IMR-90 (cell line): Measurements from ENCODE around the gene RNF112. TPM values are rescaled to one million over a fixed set of nuclear protein-coding genes. Genes with fewer than 3 reads are reported as not detected.

Source experiments
- ATAC-seq: fragments of 200-7000 bp; cut with Tn5 transposase; 2 replicates; pipeline ENCODE4 v1.9.1; 2020; ENCODE audit warnings: low read depth, mild to moderate bottlenecking, moderate library complexity
- BruUV-seq: library from RNA; stranded (reverse); fragments of 400-500 nt; replicated peaks from 2 replicates; lab custom pipeline; 2021; lab: Mats Ljungman, UMichigan
- CTCF ChIA-PET: fragments of 300-600 bp; formaldehyde crosslinking; extraction: SDS; loops from one replicate; lab custom pipeline; 2021; ENCODE audit warnings: antibody characterized with exemption; lab: Yijun Ruan, JAX
- POLR2A ChIA-PET: fragments of 300-600 bp; sonication (Branson Sonifier 250); formaldehyde crosslinking; loops from one replicate; lab custom pipeline; 2022; ENCODE audit warnings: antibody characterized with exemption; ENCODE audit not compliant: unreplicated experiment; lab: Charles Lee
- DNase-seq: peaks from one replicate; pipeline ENCODE4 v3.0.0; 2013
- H2AFZ ChIP-seq: replicated peaks from 2 replicates; pipeline ENCODE3; 2013; ENCODE audit warnings: low read length, mild to moderate bottlenecking; ENCODE audit not compliant: poor library complexity
- H2AK5ac ChIP-seq: 2 replicates; pipeline ENCODE4 v1.6.1; 2013; ENCODE audit warnings: low read depth, low read length, inconsistent platforms
- H2AK9ac ChIP-seq: replicated peaks from 2 replicates; pipeline ENCODE3; 2013; ENCODE audit warnings: mild to moderate bottlenecking, low read depth, low read length, moderate library complexity; ENCODE audit not compliant: poor library complexity
- H2BK120ac ChIP-seq: 2 replicates; pipeline ENCODE4 v1.6.1; 2013; ENCODE audit warnings: low read depth, low read length, inconsistent platforms
- H2BK15ac ChIP-seq: 3 replicates; pipeline ENCODE4 v1.6.1; 2013; ENCODE audit warnings: low read depth, low read length, inconsistent platforms
- H2BK20ac ChIP-seq: 2 replicates; pipeline ENCODE4 v1.6.1; 2013; ENCODE audit warnings: low read depth, mild to moderate bottlenecking, inconsistent platforms, low read length, moderate library complexity
- H2BK5ac ChIP-seq: 2 replicates; pipeline ENCODE4 v1.6.1; 2013; ENCODE audit warnings: mild to moderate bottlenecking, low read depth, low read length, inconsistent platforms; ENCODE audit not compliant: poor library complexity, severe bottlenecking
- H3K14ac ChIP-seq: replicated peaks from 2 replicates; pipeline ENCODE4 v1.6.1; 2013; ENCODE audit warnings: low read depth, low read length, inconsistent platforms
- H3K18ac ChIP-seq: 2 replicates; pipeline ENCODE4 v1.6.1; 2013; ENCODE audit warnings: low read depth, low read length, control low read depth
- H3K23ac ChIP-seq: 2 replicates; pipeline ENCODE4 v1.6.1; 2013; ENCODE audit warnings: low read depth, low read length, inconsistent platforms
- H3K27ac ChIP-seq: 2 replicates; pipeline ENCODE4 v1.5.1; 2013; ENCODE audit warnings: mild to moderate bottlenecking, control low read depth, low read length; ENCODE audit not compliant: insufficient read depth
- H3K27me3 ChIP-seq: 2 replicates; pipeline ENCODE4 v1.6.1; 2013; ENCODE audit warnings: low read length; ENCODE audit not compliant: control insufficient read depth, insufficient read depth
- H3K36me3 ChIP-seq: 2 replicates; pipeline ENCODE4 v1.6.1; 2013; ENCODE audit warnings: low read length, mixed read lengths; ENCODE audit not compliant: control insufficient read depth, insufficient read depth
- H3K4ac ChIP-seq: 2 replicates; pipeline ENCODE4 v1.6.1; 2013; ENCODE audit warnings: low read depth, low read length, inconsistent platforms
- H3K4me1 ChIP-seq: 2 replicates; pipeline ENCODE4 v1.6.1; 2013; ENCODE audit warnings: low read length, mixed read lengths; ENCODE audit not compliant: control insufficient read depth, insufficient read depth
- H3K4me2 ChIP-seq: 2 replicates; pipeline ENCODE4 v1.6.1; 2013; ENCODE audit warnings: low read depth, mild to moderate bottlenecking, control low read depth, low read length, moderate library complexity
- H3K4me3 ChIP-seq: 2 replicates; pipeline ENCODE4 v1.5.1; 2013; ENCODE audit warnings: low read depth, mild to moderate bottlenecking, control low read depth, low read length, moderate library complexity; ENCODE audit not compliant: insufficient read depth
- H3K56ac ChIP-seq: 2 replicates; pipeline ENCODE4 v1.6.1; 2013; ENCODE audit warnings: low read length, inconsistent platforms; ENCODE audit not compliant: insufficient read depth; ENCODE audit errors: extremely low read depth
- H3K79me1 ChIP-seq, 2 experiments: 2 replicates each; pipeline ENCODE4 v1.6.1; 2013; ENCODE audit warnings: low read length in 2 of 2, inconsistent platforms in 1 of 2, low read depth in 1 of 2
- H3K9ac ChIP-seq: 2 replicates; pipeline ENCODE4 v1.6.1; 2013; ENCODE audit warnings: low read depth, low read length, control low read depth
- H3K9me1 ChIP-seq: 2 replicates; pipeline ENCODE4 v1.6.1; 2013; ENCODE audit warnings: low read length, inconsistent platforms; ENCODE audit not compliant: insufficient read depth
- H3K9me3 ChIP-seq: 2 replicates; pipeline ENCODE4 v1.6.1; 2013; ENCODE audit warnings: low read length; ENCODE audit not compliant: control insufficient read depth, insufficient read depth
- H4K20me1 ChIP-seq: 2 replicates; pipeline ENCODE4 v1.6.1; 2013; ENCODE audit warnings: low read length, inconsistent platforms; ENCODE audit not compliant: insufficient read depth
- H4K5ac ChIP-seq: 2 replicates; pipeline ENCODE4 v1.6.1; 2013; ENCODE audit warnings: mild to moderate bottlenecking, low read depth, low read length, control low read depth
- H4K8ac ChIP-seq, 2 experiments: 2 replicates each; pipeline ENCODE4 v1.6.1; 2013; ENCODE audit warnings: low read depth in 2 of 2, low read length in 2 of 2, control low read depth in 1 of 2, inconsistent platforms in 1 of 2
- H4K91ac ChIP-seq: 2 replicates; pipeline ENCODE4 v1.6.1; 2013; ENCODE audit warnings: low read depth, low read length, inconsistent platforms; ENCODE audit not compliant: insufficient read depth
- CEBPB ChIP-seq: IDR thresholded peaks from 2 replicates; pipeline ENCODE4 v1.6.1; 2012; ENCODE audit warnings: low read depth, low read length, improper control_type of control experiment
- CHD1 ChIP-seq: IDR thresholded peaks from 2 replicates; pipeline ENCODE4 v1.6.1; 2012; ENCODE audit warnings: low read depth, low read length, improper control_type of control experiment
- FOS ChIP-seq: fragments of 150-350 bp; IDR thresholded peaks from 2 replicates; pipeline ENCODE4 v1.6.1; 2016; ENCODE audit warnings: low read depth, low read length
- MXI1 ChIP-seq: IDR thresholded peaks from 2 replicates; pipeline ENCODE4 v1.6.1; 2012; ENCODE audit warnings: low read depth, mild to moderate bottlenecking, low read length, moderate library complexity, borderline replicate concordance
- NFE2L2 ChIP-seq: fragments of 150-350 bp; IDR thresholded peaks from 2 replicates; pipeline ENCODE4 v1.6.1; 2016; ENCODE audit warnings: low read depth, mild to moderate bottlenecking, low read length
- POLR2A ChIP-seq: IDR thresholded peaks from 2 replicates; pipeline ENCODE4 v1.6.1; 2012; ENCODE audit warnings: mild to moderate bottlenecking, low read depth, low read length
- RFX5 ChIP-seq: IDR thresholded peaks from 2 replicates; pipeline ENCODE4 v1.8.0; 2012; ENCODE audit warnings: low read depth, mild to moderate bottlenecking, low read length, moderate library complexity
- WGBS, 2 experiments: methylation state at CpG; one replicate each; pipeline versions ENCODE4 v1.1.5 to v1.1.7; 2013; ENCODE audit warnings: missing lambda C conversion rate in 2 of 2; ENCODE audit not compliant: insufficient read length in 1 of 2; ENCODE audit errors: extremely low coverage in 2 of 2; 5-methylcytosine and 5-hydroxymethylcytosine counted together
- dilution Hi-C: fragments of 300-500 bp; cut with HindIII; formaldehyde crosslinking; loops from one replicate; pipeline ENCODE4 v1.14.3; 2018; ENCODE audit warnings: low sequenced_read_pairs; ENCODE audit not compliant: unreplicated experiment
- in situ Hi-C: fragments of 300-500 bp; cut with MboI; formaldehyde crosslinking; loops from 3 replicates; pipeline ENCODE4 v1.14.3; 2019; ENCODE audit warnings: low sequenced_read_pairs, inconsistent platforms, mixed read lengths
- intact Hi-C: fragments of 100-400 bp; cut with micrococcal nuclease; formaldehyde crosslinking; loops from 2 replicates; pipeline ENCODE4 v1.10.0; 2022
- polyA plus RNA-seq, 3 experiments: library from polyadenylated mRNA; depleted of rRNA; stranded (reverse); fragments of >200 nt; gene quantifications; 2 replicates each; pipeline ENCODE4 v1.2.3, GENCODE V29; 2012; ENCODE audit warnings: low replicate concordance in 1 of 3
- total RNA-seq: library from RNA; depleted of rRNA; stranded (reverse); fragments of >200 nt; gene quantifications from 2 replicates; pipeline ENCODE4 v1.2.3, GENCODE V29; 2012
- TF ChIP-seq, protein P1 (sequence below): fragments of 150-350 bp; IDR thresholded peaks from 2 replicates; pipeline ENCODE4 v1.6.1; 2017; ENCODE audit warnings: mild to moderate bottlenecking, antibody characterized with exemption, low read length, low read depth
- TF ChIP-seq, protein P2 (sequence below): conservative IDR thresholded peaks from 2 replicates; pipeline ENCODE4 v1.5.1; 2012; ENCODE audit warnings: mild to moderate bottlenecking, low read depth, low read length, improper control_type of control experiment

The RNF112 gene
- total and polyA plus RNA-seq, 2 of the 4 experiments (the other 2 are of a cell fraction) = 2.5 to 5.7 TPM

DNA sequence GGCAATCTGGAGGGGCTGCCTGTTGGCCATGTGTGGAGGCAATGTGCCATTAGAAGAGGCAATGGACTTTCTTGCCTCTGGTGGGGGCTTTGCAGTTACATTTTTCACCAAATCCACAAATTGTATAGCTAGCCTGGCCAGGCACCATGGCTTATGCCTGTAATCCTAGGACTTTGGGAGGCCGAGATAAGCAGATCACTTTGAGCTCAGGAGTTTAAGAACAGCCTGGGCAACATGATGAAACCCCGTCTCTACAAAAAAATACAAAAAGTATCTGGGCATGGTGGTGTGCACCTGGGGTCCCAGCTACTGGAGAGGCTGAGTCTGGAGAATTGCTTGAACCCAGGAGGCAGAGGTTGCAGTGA lies 2.7 kb upstream of the RNF112 start:
- H3K14ac ChIP-seq = no peak overlapping the region
- H2AFZ ChIP-seq = no peak overlapping the region
- H4K5ac ChIP-seq = no peak overlapping the region
- H3K4me1 ChIP-seq = peaks cover 11% of the 10 kb centered on the region; the same call in 1 of the 2 replicates
- H3K4me3 ChIP-seq = no peak overlapping the region
- POLR2A ChIA-PET = no interaction called here
- H4K8ac ChIP-seq = no peak overlapping the region
- DNase-seq = no peak
- no peaks in the 10 kb centered on the region for H3K9me3 ChIP-seq
- CTCF ChIA-PET = no interaction called here
- H2AK9ac ChIP-seq = no peak overlapping the region
- in situ Hi-C loops = no loop called here
- no CpG with 5 or more reads among the region's 2 CpGs for WGBS, 2 experiments
- intact Hi-C loops = no loop called here
- no peak overlapping the region for H3K56ac ChIP-seq
- no peaks in the 10 kb centered on the region for H3K36me3 ChIP-seq
- no peak overlapping the region for H3K27ac ChIP-seq
- H3K79me1 ChIP-seq = no peaks in the 10 kb centered on the region
- no peaks in the 10 kb centered on the region for H3K27me3 ChIP-seq
- H3K18ac ChIP-seq = no peak overlapping the region
- no peak overlapping the region for H3K4ac ChIP-seq
- ATAC-seq = no peak
- H4K91ac ChIP-seq = no peak overlapping the region
- no peak overlapping the region for H2BK20ac ChIP-seq
- H3K9ac ChIP-seq = no peak overlapping the region
- no peaks in the 10 kb centered on the region for H4K20me1 ChIP-seq
- H3K9me1 ChIP-seq = peaks cover 11% of the 10 kb centered on the region
- no peak overlapping the region for H2AK5ac ChIP-seq
- no peak for TF ChIP-seq FOS
- TF ChIP-seq, protein P1, sequence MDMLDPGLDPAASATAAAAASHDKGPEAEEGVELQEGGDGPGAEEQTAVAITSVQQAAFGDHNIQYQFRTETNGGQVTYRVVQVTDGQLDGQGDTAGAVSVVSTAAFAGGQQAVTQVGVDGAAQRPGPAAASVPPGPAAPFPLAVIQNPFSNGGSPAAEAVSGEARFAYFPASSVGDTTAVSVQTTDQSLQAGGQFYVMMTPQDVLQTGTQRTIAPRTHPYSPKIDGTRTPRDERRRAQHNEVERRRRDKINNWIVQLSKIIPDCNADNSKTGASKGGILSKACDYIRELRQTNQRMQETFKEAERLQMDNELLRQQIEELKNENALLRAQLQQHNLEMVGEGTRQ = no peak
- TF ChIP-seq POLR2A = no peak
- TF ChIP-seq RFX5 = no peak
- TF ChIP-seq, protein P2, sequence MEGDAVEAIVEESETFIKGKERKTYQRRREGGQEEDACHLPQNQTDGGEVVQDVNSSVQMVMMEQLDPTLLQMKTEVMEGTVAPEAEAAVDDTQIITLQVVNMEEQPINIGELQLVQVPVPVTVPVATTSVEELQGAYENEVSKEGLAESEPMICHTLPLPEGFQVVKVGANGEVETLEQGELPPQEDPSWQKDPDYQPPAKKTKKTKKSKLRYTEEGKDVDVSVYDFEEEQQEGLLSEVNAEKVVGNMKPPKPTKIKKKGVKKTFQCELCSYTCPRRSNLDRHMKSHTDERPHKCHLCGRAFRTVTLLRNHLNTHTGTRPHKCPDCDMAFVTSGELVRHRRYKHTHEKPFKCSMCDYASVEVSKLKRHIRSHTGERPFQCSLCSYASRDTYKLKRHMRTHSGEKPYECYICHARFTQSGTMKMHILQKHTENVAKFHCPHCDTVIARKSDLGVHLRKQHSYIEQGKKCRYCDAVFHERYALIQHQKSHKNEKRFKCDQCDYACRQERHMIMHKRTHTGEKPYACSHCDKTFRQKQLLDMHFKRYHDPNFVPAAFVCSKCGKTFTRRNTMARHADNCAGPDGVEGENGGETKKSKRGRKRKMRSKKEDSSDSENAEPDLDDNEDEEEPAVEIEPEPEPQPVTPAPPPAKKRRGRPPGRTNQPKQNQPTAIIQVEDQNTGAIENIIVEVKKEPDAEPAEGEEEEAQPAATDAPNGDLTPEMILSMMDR = no peak
- no peak for TF ChIP-seq CHD1
- no peak for TF ChIP-seq MXI1
- TF ChIP-seq CEBPB = no peak
- TF ChIP-seq NFE2L2 = no peak
- no peak overlapping the region for H2BK15ac ChIP-seq
- dilution Hi-C loops = no loop called here
- H2BK5ac ChIP-seq = no peak overlapping the region
- no peak overlapping the region for H3K23ac ChIP-seq
- no peak overlapping the region for H2BK120ac ChIP-seq
- no peak overlapping the region for H3K4me2 ChIP-seq
- BruUV-seq = no TSS peak
